Measurements from ENCODE around the gene TOGARAM2. TPM values are rescaled to one million over a fixed set of nuclear protein-coding genes. Genes with fewer than 3 reads are reported as not detected.
A peak's percentile ranks its signal among the peaks of the same experiment; 100 is the strongest.

TOGARAM2 gene
- polyA plus RNA-seq, 1 donor: 2.4 TPM

GRCh38 chr2:29023188-29023587, 42.1 kb downstream of the TOGARAM2 start:
- DNase-seq: no peak

DNA sequence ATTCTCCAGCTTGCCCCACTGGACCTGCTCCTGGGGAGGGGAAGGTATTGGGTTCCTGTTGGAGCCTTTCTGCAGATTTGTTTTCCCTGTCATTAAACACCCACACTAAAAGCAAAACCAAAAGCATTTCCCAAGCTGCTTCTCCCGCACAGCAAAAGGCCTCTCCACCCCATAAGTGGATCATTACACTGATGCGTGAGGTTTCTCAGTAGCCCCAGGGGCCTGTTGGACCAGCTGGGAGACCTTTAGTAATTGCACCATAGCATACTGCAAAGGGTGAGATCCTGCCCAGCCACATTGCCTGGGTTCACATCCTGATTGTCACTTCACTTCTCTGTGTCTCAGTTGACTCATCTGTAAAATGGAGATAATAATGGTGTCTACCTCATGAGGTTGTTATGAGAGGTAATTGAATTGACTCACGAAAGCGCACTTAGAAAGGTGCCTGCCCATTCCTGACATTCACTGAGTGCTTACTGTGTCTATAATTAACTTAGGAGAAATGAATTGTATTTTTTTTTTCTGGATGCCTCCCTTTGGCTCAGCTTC, 43.9 kb downstream of the TOGARAM2 start:
- no peak for DNase-seq

DNA sequence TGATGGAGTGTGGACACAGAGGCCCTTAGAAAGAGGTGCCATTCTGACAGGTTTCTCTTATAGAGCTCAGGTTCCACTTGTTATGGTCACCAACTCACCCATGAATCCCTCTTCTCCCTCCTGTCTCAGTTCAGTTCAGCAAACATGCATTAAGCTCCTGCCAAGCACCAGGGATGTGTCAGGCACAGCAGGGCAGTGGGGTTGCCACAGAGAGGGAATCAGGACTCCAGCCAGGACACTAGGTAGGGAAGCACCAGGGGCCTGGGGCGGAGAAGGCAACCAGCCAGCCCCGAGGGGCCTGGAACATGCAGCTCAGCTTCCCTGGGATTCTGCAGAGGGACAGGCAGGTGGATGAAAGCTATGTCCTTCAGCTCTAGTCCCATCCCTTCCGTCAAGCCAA, 44.6 kb downstream of the TOGARAM2 start:
- DNase-seq: no peak

DNA sequence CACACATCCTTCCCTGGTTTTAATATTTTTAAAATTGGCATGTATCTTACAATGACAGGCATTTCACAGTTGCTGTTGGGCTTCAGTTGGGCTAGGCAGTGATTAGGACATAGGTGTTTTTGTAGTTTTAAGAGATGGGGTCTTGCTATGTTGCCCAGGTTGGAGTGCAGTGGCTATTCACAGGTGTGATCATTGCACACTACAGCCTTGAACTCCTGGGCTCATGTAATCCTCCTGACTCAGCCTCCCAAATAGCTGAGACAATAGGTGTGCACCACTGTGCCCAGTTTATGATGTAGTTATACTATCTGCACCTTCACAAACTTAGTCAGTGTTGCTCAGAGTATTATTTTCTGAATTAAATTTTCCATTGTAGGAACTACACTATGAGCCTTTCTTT, 49.9 kb downstream of the TOGARAM2 start:
- DNase-seq: no peak

GRCh38 chr2:29032189-29032588, 51.1 kb downstream of the TOGARAM2 start:
- no peak for DNase-seq

GRCh38 chr2:29033172-29033571, 52.1 kb downstream of the TOGARAM2 start:
- no peak for DNase-seq

- DNase-seq: no peak
Observed at GRCh38 chr2:29033656-29034055, 52.6 kb downstream of the TOGARAM2 start.

GRCh38 chr2:29035016-29035745, 54.1 kb downstream of the TOGARAM2 start:
- DNase-seq: no peak

DNA sequence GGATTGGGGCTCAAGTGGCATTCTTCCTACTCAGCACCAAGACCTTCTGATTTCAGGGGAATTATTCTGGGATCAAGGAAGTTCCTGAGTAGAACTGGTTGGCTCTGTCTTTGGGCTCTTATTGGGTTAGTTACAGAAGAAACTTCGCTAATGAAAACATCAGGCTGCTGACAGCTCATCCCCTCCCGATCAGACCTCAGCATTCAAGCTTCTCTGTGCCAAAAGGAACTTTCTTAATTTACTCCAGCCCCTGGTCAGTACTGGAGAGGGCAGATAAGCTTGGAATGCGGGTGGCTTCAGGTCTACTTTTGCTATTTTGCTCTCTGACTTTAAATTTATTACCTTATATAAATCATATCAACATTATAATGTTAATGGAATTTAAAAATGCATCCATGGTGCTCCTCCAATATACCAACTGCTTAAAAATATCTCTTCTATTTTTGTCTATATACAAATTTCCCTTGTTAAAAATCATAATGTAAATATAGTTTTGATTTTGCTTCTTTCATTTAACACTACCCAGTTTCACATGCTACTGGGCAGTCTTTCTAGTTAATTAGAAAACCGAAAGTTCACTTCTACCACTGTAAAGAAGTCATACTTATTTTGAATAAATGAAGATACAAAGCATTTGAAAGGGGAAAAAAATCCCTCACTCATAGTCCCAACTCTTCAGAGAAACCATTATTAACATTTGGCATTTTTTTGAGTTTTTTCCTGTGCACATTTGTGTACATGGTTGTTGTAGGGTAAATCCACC, 58.8 kb downstream of the TOGARAM2 start:
- DNase-seq: no peak

DNA sequence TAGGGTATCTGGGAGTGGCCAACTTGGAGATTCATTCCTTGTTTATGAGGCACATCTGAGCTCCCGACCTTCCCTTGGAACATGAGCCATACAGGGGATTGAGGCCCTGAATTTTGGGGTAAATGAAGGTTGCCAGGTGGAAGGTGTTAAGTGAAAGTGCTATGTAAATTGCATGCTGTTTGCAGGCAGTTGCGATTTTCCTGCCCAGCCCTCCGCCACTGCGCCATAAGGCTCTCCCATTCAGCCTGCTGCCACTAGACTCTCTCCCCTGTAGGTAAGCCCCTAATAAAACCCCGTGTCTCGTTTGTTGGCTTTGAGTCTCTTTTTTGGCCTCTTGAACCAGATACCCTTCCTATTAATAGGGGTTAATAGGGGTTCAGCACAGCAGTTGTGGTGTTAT, 59.5 kb downstream of the TOGARAM2 start:
- no peak for DNase-seq

DNA sequence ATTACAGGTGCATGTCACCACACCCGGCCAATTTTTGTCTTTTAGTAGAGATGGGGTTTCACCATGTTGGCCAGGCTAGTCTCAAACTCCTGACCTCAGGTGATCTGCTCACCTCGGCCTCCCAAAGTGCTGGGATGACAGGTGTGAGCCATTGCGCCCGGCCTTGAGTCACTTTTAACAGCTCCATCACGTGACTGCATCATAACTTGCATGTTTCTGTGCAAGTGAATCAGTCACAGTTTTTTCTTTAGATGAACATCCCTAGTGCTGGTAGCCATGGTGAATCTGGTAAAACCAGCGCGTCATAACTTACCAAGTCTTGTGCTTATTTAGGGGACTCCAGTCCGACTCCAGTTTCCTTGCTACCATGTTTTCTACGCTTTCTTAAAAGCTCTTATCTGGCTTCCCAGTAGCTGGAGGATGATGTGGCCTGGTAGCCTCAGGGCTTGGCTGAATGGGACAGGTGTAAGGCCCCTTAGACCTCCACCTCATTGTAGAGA, 60.1 kb downstream of the TOGARAM2 start:
- DNase-seq: no peak

GRCh38 chr2:29042561-29043075, 61.5 kb downstream of the TOGARAM2 start:
- DNase-seq: peak; percentile 62

GRCh38 chr2:29044459-29044858, 63.4 kb downstream of the TOGARAM2 start:
- no peak for DNase-seq

DNA sequence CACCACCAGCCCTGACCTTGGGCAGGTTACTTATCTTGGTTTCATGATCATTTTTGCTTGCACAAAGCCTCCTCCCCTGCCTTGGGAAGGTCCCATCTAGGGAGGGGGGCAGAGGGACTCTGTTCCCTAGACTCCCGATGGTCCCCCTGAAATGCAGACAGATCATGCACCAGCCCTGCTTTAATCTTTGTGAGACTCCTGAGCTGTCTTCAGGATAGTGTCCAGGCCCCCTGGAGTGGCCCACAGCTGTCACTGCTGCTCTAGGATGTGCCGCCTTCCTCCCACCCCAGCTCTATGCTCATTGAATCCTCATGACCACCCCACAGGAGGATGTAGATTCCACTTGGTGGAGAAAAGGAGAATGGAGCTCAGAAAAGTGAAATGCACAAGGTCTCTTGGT, 65.2 kb downstream of the TOGARAM2 start:
- no peak for DNase-seq

DNA sequence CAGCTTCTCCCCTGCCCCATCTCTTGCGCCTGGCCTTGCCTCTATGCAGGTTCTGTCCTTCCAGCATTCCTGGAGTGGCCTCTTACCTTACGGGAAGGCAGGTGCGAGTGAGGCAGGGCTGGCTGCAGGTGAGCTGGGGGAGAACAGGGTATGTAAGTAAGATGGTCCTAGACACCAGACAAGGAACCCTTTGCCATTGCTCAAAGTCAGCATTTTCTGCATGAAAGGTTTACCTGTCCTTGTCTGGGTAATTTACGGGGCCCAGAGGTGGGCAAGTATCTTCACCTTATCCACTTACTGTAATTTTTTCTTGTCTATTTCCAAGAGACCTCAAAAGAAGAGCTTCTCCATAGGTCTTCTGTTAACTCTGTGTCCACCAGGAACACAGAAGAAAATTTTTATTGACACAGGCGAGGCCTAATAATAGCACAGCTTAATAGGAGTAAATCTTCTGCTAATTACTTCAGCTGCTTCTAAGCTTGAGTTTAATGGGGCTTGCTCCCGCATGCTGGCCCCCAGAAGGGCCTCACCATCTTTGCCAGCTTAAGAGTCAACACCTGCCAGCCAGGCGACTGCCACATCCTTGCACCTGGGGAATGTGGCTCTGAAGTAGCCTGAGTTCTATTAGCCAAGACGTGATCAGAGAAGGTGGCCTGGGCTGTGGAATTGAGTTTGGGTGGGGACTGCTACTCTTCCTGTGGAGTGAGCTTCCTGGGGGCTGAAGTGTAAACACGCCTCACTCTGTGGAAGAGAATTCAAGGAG, 66.2 kb downstream of the TOGARAM2 start:
- DNase-seq: no peak

- DNase-seq: no peak
Observed at GRCh38 chr2:29050591-29050990, 69.5 kb downstream of the TOGARAM2 start.

GRCh38 chr2:29051730-29052129, 70.6 kb downstream of the TOGARAM2 start:
- no peak for DNase-seq

GRCh38 chr2:29052807-29053206, 71.7 kb downstream of the TOGARAM2 start:
- DNase-seq: no peak

GRCh38 chr2:29053223-29053622, 72.1 kb downstream of the TOGARAM2 start:
- DNase-seq: no peak

DNA sequence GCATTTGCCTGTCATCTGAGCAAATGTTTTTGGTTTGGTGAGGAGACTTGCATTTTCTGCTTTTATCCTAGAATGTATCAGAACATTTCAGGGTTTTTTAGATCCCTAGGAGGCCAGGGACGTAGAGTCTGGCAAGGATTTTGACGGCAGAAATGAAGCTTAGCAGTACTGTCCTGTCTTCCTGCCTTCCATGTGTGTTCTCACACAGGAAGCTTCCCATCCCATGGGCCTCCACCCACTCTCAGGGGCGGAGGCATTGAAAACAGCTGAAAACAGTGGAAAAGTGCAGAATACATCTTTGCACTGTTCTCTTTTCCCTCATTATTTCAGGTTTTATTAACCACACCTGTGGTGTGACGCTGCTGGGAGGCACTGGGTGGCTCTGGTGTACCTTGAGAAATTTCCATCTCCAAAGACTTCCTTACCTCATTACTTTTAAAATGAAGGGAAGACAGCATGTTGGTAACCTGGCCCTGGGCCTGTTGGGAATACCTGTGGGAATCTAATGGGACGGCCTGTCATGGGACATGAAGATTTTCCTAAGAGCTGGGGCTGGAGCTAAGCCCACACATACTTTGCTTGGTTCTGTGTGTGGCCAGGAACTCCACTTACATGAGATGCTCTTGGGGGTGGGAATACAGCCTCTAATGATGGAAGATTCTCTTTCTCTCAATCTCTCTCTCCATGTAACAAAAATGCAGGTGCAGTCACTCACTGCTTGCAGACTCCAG, 72.7 kb downstream of the TOGARAM2 start:
- DNase-seq: no peak

- no peak for DNase-seq
Observed at GRCh38 chr2:29054430-29054829, 73.3 kb downstream of the TOGARAM2 start.

GRCh38 chr2:29055601-29056000, 74.5 kb downstream of the TOGARAM2 start:
- no peak for DNase-seq

Data from left kidney (tissue), 2 donors.